Ishikawa (cell line): ENCODE data around the gene ILDR1.

Experiments used
- CEBPB ChIP-seq: IDR thresholded peaks from 2 replicates; pipeline ENCODE4 v1.6.1; 2012
- CREB1 ChIP-seq: IDR thresholded peaks from 2 replicates; pipeline ENCODE4 v1.6.1; 2012; ENCODE audit warnings: low read depth
- EGR1 ChIP-seq: IDR thresholded peaks from 2 replicates; pipeline ENCODE4 v1.6.1; 2012
- EP300 ChIP-seq: IDR thresholded peaks from 2 replicates; pipeline ENCODE4 v1.6.1; 2012; ENCODE audit warnings: borderline replicate concordance
- FOXM1 ChIP-seq: IDR thresholded peaks from 2 replicates; pipeline ENCODE4 v1.6.1; 2012; ENCODE audit warnings: low read depth, borderline replicate concordance
- MAX ChIP-seq: IDR thresholded peaks from 2 replicates; pipeline ENCODE4 v1.6.1; 2012
- NFIC ChIP-seq: IDR thresholded peaks from 2 replicates; pipeline ENCODE4 v1.6.1; 2012
- RAD21 ChIP-seq: IDR thresholded peaks from 2 replicates; pipeline ENCODE4 v1.6.1; 2012; ENCODE audit warnings: low read depth
- REST ChIP-seq: IDR thresholded peaks from 2 replicates; pipeline ENCODE4 v1.6.1; 2012; ENCODE audit warnings: low read depth, mild to moderate bottlenecking
- TAF1 ChIP-seq: IDR thresholded peaks from 2 replicates; pipeline ENCODE4 v1.6.1; 2012; ENCODE audit warnings: low read depth, mild to moderate bottlenecking
- TCF12 ChIP-seq: IDR thresholded peaks from 2 replicates; pipeline ENCODE4 v1.6.1; 2012; ENCODE audit warnings: low read depth
- TEAD4 ChIP-seq: IDR thresholded peaks from 2 replicates; pipeline ENCODE4 v1.6.1; 2012
- USF1 ChIP-seq: IDR thresholded peaks from 2 replicates; pipeline ENCODE4 v1.6.1; 2012
- YY1 ChIP-seq: IDR thresholded peaks from 2 replicates; pipeline ENCODE4 v1.6.1; 2012; ENCODE audit warnings: low read depth
- ZBTB7A ChIP-seq: IDR thresholded peaks from 2 replicates; pipeline ENCODE4 v1.6.1; 2012; ENCODE audit warnings: low read depth

ILDR1 gene

GRCh38 chr3:122004107-122004506 is 17.9 kb downstream of the ILDR1 start:
- no peak for TF ChIP-seq CREB1
- no peak for TF ChIP-seq EGR1
- TF ChIP-seq EP300: no peak
- no peak for TF ChIP-seq ZBTB7A
- TF ChIP-seq REST: no peak
- no peak for TF ChIP-seq TEAD4
- TF ChIP-seq NFIC: no peak
- no peak for TF ChIP-seq CEBPB

- no peak for TF ChIP-seq MAX
- TF ChIP-seq YY1: no peak
These were observed 18.4 kb downstream of the ILDR1 start for GRCh38 chr3:122003606-122004005.

- TF ChIP-seq RAD21 (no peak), CREB1 (no peak), CEBPB (no peak)
These were observed 18.9 kb downstream of the ILDR1 start for GRCh38 chr3:122003112-122003511.

GRCh38 chr3:122002611-122003010 is 19.4 kb downstream of the ILDR1 start:
- TF ChIP-seq NFIC (no peak), ZBTB7A (no peak), CREB1 (no peak), EP300 (no peak), MAX (no peak), TCF12 (no peak)

- TF ChIP-seq EP300 (no peak), FOXM1 (no peak), EGR1 (no peak), TCF12 (no peak), ZBTB7A (no peak), MAX (no peak), NFIC (no peak), REST (no peak), YY1 (no peak), USF1 (no peak), TEAD4 (no peak), RAD21 (no peak), CREB1 (no peak), CEBPB (no peak), TAF1 (no peak)
These were observed 20.2 kb downstream of the ILDR1 start for GRCh38 chr3:122001892-122002291.

- TF ChIP-seq TAF1: no peak
- TF ChIP-seq USF1: no peak
- no peak for TF ChIP-seq CEBPB
- TF ChIP-seq CREB1: no peak
- TF ChIP-seq REST: no peak
- no peak for TF ChIP-seq TCF12
- no peak for TF ChIP-seq MAX
These were observed 21.0 kb downstream of the ILDR1 start for GRCh38 chr3:122000936-122001605.
